Transverse colon (tissue), 4 donors: ENCODE measurements around the gene ASB8.

ENCODE experiments used
- EP300 ChIP-seq: sonication (generic); formaldehyde crosslinking; IDR thresholded peaks from one replicate; pipeline ENCODE4 v1.6.1; 2017; ENCODE audit warnings: antibody characterized with exemption, low read depth
- POLR2A ChIP-seq: fragments of 450-650 bp; IDR thresholded peaks from one replicate; pipeline ENCODE4 v1.6.1; 2016; ENCODE audit warnings: antibody characterized with exemption, mild to moderate bottlenecking, moderate library complexity
- POLR2AphosphoS5 ChIP-seq, 3 donors: sonication (generic); formaldehyde crosslinking; IDR thresholded peaks; one replicate each; pipeline ENCODE4 v1.6.1; 2016; ENCODE audit warnings: antibody characterized with exemption in 3 of 3
- TF ChIP-seq, protein P1 (sequence below), 5 experiments: fragments of 200-600 bp in 3 of 5; fragments of 450-650 bp in 2 of 5; sonication (generic) in 3 of 5; IDR thresholded peaks; 1 replicate in 2 of 5; 2 replicates in 3 of 5; pipeline ENCODE4 v1.5.1; 2016 to 2017; ENCODE audit warnings: antibody characterized with exemption in 5 of 5, inconsistent platforms in 3 of 5, mild to moderate bottlenecking in 2 of 5, moderate library complexity in 1 of 5

DNA sequence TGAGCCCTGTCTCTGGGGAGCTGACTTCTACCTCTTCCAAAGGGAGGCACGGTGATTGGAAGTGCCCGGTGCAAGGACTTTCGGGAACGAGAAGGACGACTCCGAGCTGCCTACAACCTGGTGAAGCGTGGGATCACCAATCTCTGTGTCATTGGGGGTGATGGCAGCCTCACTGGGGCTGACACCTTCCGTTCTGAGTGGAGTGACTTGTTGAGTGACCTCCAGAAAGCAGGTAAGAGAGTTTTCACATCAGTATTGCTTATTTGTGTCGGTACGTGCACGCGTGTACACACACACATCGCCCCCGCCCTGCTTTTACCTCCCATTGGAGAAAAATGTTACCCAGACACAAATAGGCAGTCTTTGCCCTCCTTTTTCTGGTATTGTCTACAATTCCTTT lies 24.5 kb downstream of the ASB8 start:
- TF ChIP-seq POLR2A (no peak), POLR2AphosphoS5 (IDR thresholded peaks at IDR 0.05) (no peak), EP300 (no peak)
- TF ChIP-seq, protein P1, sequence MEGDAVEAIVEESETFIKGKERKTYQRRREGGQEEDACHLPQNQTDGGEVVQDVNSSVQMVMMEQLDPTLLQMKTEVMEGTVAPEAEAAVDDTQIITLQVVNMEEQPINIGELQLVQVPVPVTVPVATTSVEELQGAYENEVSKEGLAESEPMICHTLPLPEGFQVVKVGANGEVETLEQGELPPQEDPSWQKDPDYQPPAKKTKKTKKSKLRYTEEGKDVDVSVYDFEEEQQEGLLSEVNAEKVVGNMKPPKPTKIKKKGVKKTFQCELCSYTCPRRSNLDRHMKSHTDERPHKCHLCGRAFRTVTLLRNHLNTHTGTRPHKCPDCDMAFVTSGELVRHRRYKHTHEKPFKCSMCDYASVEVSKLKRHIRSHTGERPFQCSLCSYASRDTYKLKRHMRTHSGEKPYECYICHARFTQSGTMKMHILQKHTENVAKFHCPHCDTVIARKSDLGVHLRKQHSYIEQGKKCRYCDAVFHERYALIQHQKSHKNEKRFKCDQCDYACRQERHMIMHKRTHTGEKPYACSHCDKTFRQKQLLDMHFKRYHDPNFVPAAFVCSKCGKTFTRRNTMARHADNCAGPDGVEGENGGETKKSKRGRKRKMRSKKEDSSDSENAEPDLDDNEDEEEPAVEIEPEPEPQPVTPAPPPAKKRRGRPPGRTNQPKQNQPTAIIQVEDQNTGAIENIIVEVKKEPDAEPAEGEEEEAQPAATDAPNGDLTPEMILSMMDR (IDR thresholded peaks at IDR 0.05), result no peak
